H1 (cell line): ENCODE data around the gene AGBL4. TPM values are rescaled to one million over a fixed set of nuclear protein-coding genes. Genes with fewer than 3 reads are reported as not detected.

Source experiments
- CHD7 ChIP-seq: fragments of 300-600 bp; sonication (generic); IDR thresholded peaks from 2 replicates; pipeline ENCODE4 v1.7.1; 2012; ENCODE audit warnings: low read length, moderate library complexity, mild to moderate bottlenecking, inconsistent platforms; ENCODE audit not compliant: insufficient replicate concordance
- RAD21 ChIP-seq, 2 experiments: IDR thresholded peaks in 1 of 2; conservative IDR thresholded peaks in 1 of 2; 2 replicates each; pipeline ENCODE4 v1.6.1; 2011; ENCODE audit warnings: low read depth in 2 of 2, low read length in 2 of 2, improper control_type of control experiment in 1 of 2, inconsistent platforms in 1 of 2, mild to moderate bottlenecking in 1 of 2, moderate library complexity in 1 of 2
- RXRA ChIP-seq: IDR thresholded peaks from 2 replicates; pipeline ENCODE4 v1.6.1; 2011; ENCODE audit warnings: low read depth, mild to moderate bottlenecking, low read length, moderate library complexity; ENCODE audit not compliant: insufficient read depth
- polyA plus RNA-seq, 7 experiments: library from polyadenylated mRNA; depleted of rRNA in 3 of 7; stranded (reverse) in 5 of 7; unstranded in 2 of 7; fragments of >200 nt in 5 of 7; fragments of 200-250 nt in 2 of 7; gene quantifications; 1 replicate in 5 of 7; 2 replicates in 1 of 7; 4 replicates in 1 of 7; pipeline versions ENCODE4 v1.2.1 to v1.2.3, GENCODE V29; 2011 to 2013; ENCODE audit warnings: missing spikeins in 2 of 7, mixed read lengths in 2 of 7
- total RNA-seq: library from RNA; stranded (reverse); fragmentation: NEBNext Ultra II Directional; extraction: Animal tissue kit (Norgen Biotek cat#: 25700); gene quantifications from 2 replicates; pipeline ENCODE4 v1.2.1, GENCODE V29; 2021

AGBL4 gene
- total and polyA plus RNA-seq, 2 of the 8 experiments (the other 6 are each of a cell fraction or from before 2014, with no cell fraction given): 0.41 to 0.45 TPM

GRCh38 chr1:49013079-49013478 is 1010.7 kb downstream of the AGBL4 start (continued):
- no peak for TF ChIP-seq CHD7
- no peak for TF ChIP-seq RXRA
- no peak for TF ChIP-seq RAD21 (IDR thresholded peaks at IDR 0.05 in 1 of 2, conservative IDR thresholded peaks at IDR 0.05 in 1 of 2; ENCODE audit: low read depth in 2 of 2, low read length in 2 of 2)
